Right lobe of liver (tissue), 4 donors: ENCODE measurements around the gene LDB1.

Experiments used
- CTCF ChIP-seq, 4 donors: fragments of 200-600 bp in 3 of 4; fragments of 450-650 bp in 1 of 4; IDR thresholded peaks; one replicate each; pipeline versions ENCODE4 v1.5.1 to v1.8.0; 2016 to 2022; ENCODE audit warnings: antibody characterized with exemption in 4 of 4, mild to moderate bottlenecking in 2 of 4
- POLR2A ChIP-seq: fragments of 450-650 bp; IDR thresholded peaks from one replicate; pipeline ENCODE4 v1.6.1; 2017; ENCODE audit warnings: antibody characterized with exemption, mild to moderate bottlenecking
- donor health status: DM: no; HTN: no; CAD: no.
- donor health status: DM: no; HTN: no; CAD: no.
- donor health status: DM: no; HTN: yes; CAD: no.

GRCh38 chr10:102133373-102134195 is 13.4 kb upstream of the LDB1 start:
- TF ChIP-seq POLR2A (no peak), CTCF (IDR thresholded peaks at IDR 0.05) (no peak)
